Panc1 (cell line): ENCODE measurements around the gene GRIK4. TPM values are rescaled to one million over a fixed set of nuclear protein-coding genes. Genes with fewer than 3 reads are reported as not detected.

Source experiments
- ATAC-seq: fragments of 200-7000 bp; cut with Tn5 transposase; 2 replicates; pipeline ENCODE4 v1.9.1; 2020; ENCODE audit warnings: mild to moderate bottlenecking, moderate library complexity
- BruUV-seq: library from RNA; stranded (reverse); fragments of 400-500 nt; replicated peaks from 2 replicates; lab custom pipeline; 2021; lab: Mats Ljungman, UMichigan
- CTCF ChIA-PET: fragments of 300-600 bp; sonication (Branson Sonifier 250); formaldehyde crosslinking; loops from one replicate; lab custom pipeline; 2022; ENCODE audit warnings: antibody characterized with exemption; lab: Charles Lee
- POLR2A ChIA-PET: fragments of 300-600 bp; sonication (Branson Sonifier 250); formaldehyde crosslinking; loops from one replicate; lab custom pipeline; 2022; ENCODE audit warnings: antibody characterized with exemption; lab: Charles Lee
- DNase-seq: peaks from one replicate; pipeline ENCODE4 v3.0.0-alpha.2; 2010; ENCODE audit warnings: low read depth, low spot score
- H3K27ac ChIP-seq: 2 replicates; pipeline ENCODE4 v1.5.1; 2011; ENCODE audit warnings: mild to moderate bottlenecking, low read length, inconsistent platforms
- H3K27me3 ChIP-seq: fragments of 200-500 bp; sonication (Bioruptor generic); 2 replicates; pipeline ENCODE4 v1.6.0; 2014; ENCODE audit warnings: low read length, inconsistent platforms; ENCODE audit not compliant: control insufficient read depth, insufficient read depth
- H3K36me3 ChIP-seq: fragments of 200-500 bp; sonication (Bioruptor generic); 2 replicates; pipeline ENCODE4 v1.5.1; 2014; ENCODE audit warnings: inconsistent platforms, mild to moderate bottlenecking, low read length, moderate library complexity; ENCODE audit not compliant: control insufficient read depth, insufficient read depth
- H3K4me1 ChIP-seq: 2 replicates; pipeline ENCODE4 v1.5.1; 2011; ENCODE audit warnings: inconsistent platforms, mild to moderate bottlenecking, low read length, moderate library complexity; ENCODE audit not compliant: control insufficient read depth, insufficient read depth
- H3K4me3 ChIP-seq, 2 experiments: 2 replicates each; pipeline ENCODE4 v1.5.1; 2011 to 2012; ENCODE audit warnings: low read depth in 2 of 2, low read length in 2 of 2, mild to moderate bottlenecking in 2 of 2, inconsistent platforms in 1 of 2, moderate library complexity in 1 of 2
- H3K9me3 ChIP-seq: fragments of 200-500 bp; sonication (Bioruptor generic); 2 replicates; pipeline ENCODE4 v1.5.1; 2014; ENCODE audit warnings: low read depth, mild to moderate bottlenecking, inconsistent platforms, low read length, moderate library complexity; ENCODE audit not compliant: control insufficient read depth, insufficient read depth
- CTCF ChIP-seq: fragments of 450-650 bp; IDR thresholded peaks from 2 replicates; pipeline ENCODE4 v1.5.1; 2017; ENCODE audit warnings: mild to moderate bottlenecking
- POLR2AphosphoS5 ChIP-seq: IDR thresholded peaks from 2 replicates; pipeline ENCODE4 v1.6.1; 2012; ENCODE audit warnings: mild to moderate bottlenecking, low read depth, low read length, moderate library complexity
- REST ChIP-seq, 2 experiments: IDR thresholded peaks; 2 replicates each; pipeline ENCODE4 v1.6.1; 2011 to 2012; ENCODE audit warnings: low read depth in 2 of 2, control low read depth in 1 of 2, low read length in 1 of 2, mild to moderate bottlenecking in 1 of 2, moderate library complexity in 1 of 2; ENCODE audit not compliant: insufficient read depth in 1 of 2
- SIN3A ChIP-seq: IDR thresholded peaks from 2 replicates; pipeline ENCODE4 v1.6.1; 2012; ENCODE audit warnings: low read depth, mild to moderate bottlenecking, low read length, moderate library complexity, borderline replicate concordance; ENCODE audit not compliant: insufficient read depth
- TCF7L2 ChIP-seq: IDR thresholded peaks from 2 replicates; pipeline ENCODE4 v1.6.1; 2011; ENCODE audit warnings: mild to moderate bottlenecking, low read depth, low read length, inconsistent platforms
- in situ Hi-C: cut with HindIII; loops from 2 replicates; pipeline ENCODE4 v1.10.0; 2016; ENCODE audit warnings: low sequenced_read_pairs, low pct_unique_long_range_greater_than_20kb
- intact Hi-C: fragments of 100-400 bp; cut with micrococcal nuclease; formaldehyde crosslinking; loops from one replicate; pipeline ENCODE4 v1.10.0; 2022; ENCODE audit not compliant: unreplicated experiment
- total RNA-seq: library from RNA; stranded (reverse); gene quantifications from one replicate; pipeline ENCODE4 v1.2.1, GENCODE V29; 2021; ENCODE audit not compliant: unreplicated experiment

The GRIK4 gene
- total RNA-seq, 1 experiment from 2014 or later: 0.62 TPM

GRCh38 chr11:120839201-120839600, 327.7 kb downstream of the GRIK4 start:
- no TSS peak for BruUV-seq
- Histone ChIP-seq H3K27me3 (0 out of 2 replicates have a peak, but pooled peaks cover 3% of the 10 kb centered on the region), H3K36me3 (no peaks in the 10 kb centered on the region), H3K4me3 (no peak overlapping the region), H3K4me1 (no peaks in the 10 kb centered on the region), H3K27ac (no peak overlapping the region), H3K9me3 (no peaks in the 10 kb centered on the region)
- POLR2A ChIA-PET: no interaction called here
- CTCF ChIA-PET: no interaction called here
- DNase-seq (no peak), ATAC-seq (no peak)
- in situ Hi-C loops (no loop called here), intact Hi-C loops (no loop called here)
- TF ChIP-seq POLR2AphosphoS5 (no peak), REST (IDR thresholded peaks at IDR 0.05; ENCODE audit: insufficient read depth in 1 of 2, low read depth in 2 of 2, low read length in 1 of 2) (no peak), CTCF (no peak), SIN3A (no peak), TCF7L2 (no peak)

GRCh38 chr11:120839846-120840402, 328.4 kb downstream of the GRIK4 start:
- Histone ChIP-seq H3K36me3 (no peaks in the 10 kb centered on the region), H3K27ac (no peak overlapping the region), H3K27me3 (0 out of 2 replicates have a peak, but pooled peaks cover 3% of the 10 kb centered on the region), H3K4me1 (no peaks in the 10 kb centered on the region), H3K9me3 (no peaks in the 10 kb centered on the region), H3K4me3 (no peak overlapping the region)
- BruUV-seq: no TSS peak
- intact Hi-C loops: no loop called here
- ATAC-seq: no peak
- POLR2A ChIA-PET: no interaction called here
- DNase-seq: no peak
- CTCF ChIA-PET: no interaction called here
- in situ Hi-C loops: no loop called here
- TF ChIP-seq TCF7L2 (no peak), SIN3A (no peak), REST (IDR thresholded peaks at IDR 0.05; ENCODE audit: insufficient read depth in 1 of 2, low read depth in 2 of 2, low read length in 1 of 2) (no peak), CTCF (no peak), POLR2AphosphoS5 (no peak)
